ENCODE results near the gene ATP11A.

The ATP11A gene

GRCh38 chr13:112769615-112770014, 79.8 kb downstream of the ATP11A start:
- no peak for TF ChIP-seq CTCF (IDR thresholded peaks at IDR 0.05)

GRCh38 chr13:112770504-112770903, 80.7 kb downstream of the ATP11A start:
- TF ChIP-seq CTCF (IDR thresholded peaks at IDR 0.05), result no peak

GRCh38 chr13:112771139-112771876, 81.5 kb downstream of the ATP11A start:
- no peak for TF ChIP-seq CTCF (IDR thresholded peaks at IDR 0.05)

- no peak for TF ChIP-seq CTCF (IDR thresholded peaks at IDR 0.05)
Observed at GRCh38 chr13:112771877-112772538, 82.2 kb downstream of the ATP11A start.

GRCh38 chr13:112772539-112772909, 82.7 kb downstream of the ATP11A start:
- no peak for TF ChIP-seq CTCF (IDR thresholded peaks at IDR 0.05)

GRCh38 chr13:112772929-112773328, 83.1 kb downstream of the ATP11A start:
- no peak for TF ChIP-seq CTCF (IDR thresholded peaks at IDR 0.05)

- no peak for TF ChIP-seq CTCF (IDR thresholded peaks at IDR 0.05)
Observed at GRCh38 chr13:112773601-112774447, 84.0 kb downstream of the ATP11A start.
